ENCODE results near the gene SGCD. TPM values are rescaled to one million over a fixed set of nuclear protein-coding genes. Genes with fewer than 3 reads are reported as not detected.

The SGCD gene
- total and polyA plus RNA-seq, 2 of the 4 experiments (the other 2 are of a cell fraction) = 5.8 to 10.6 TPM

- intact Hi-C loops (cut with micrococcal nuclease) (no loop called here), dilution Hi-C loops (cut with HindIII; ENCODE audit: low sequenced_read_pairs, unreplicated experiment) (no loop called here), in situ Hi-C loops (cut with MboI; ENCODE audit: low sequenced_read_pairs) (no loop called here)
- 40% methylated on average over 1 of the region's 2 CpGs; no CpG with 5 or more reads in 1 of the 2 experiments for WGBS, 2 experiments (ENCODE audit: extremely low coverage in 2 of 2, insufficient read length in 1 of 2)
- no peak overlapping the region for H3K4me2 ChIP-seq (ENCODE audit: low read depth, low read length)
- CTCF ChIA-PET = no interaction called here
- no peak for TF ChIP-seq ELK1 (IDR thresholded peaks at IDR 0.05; ENCODE audit: borderline replicate concordance, low read depth, low read length)
- TF ChIP-seq CEBPB (IDR thresholded peaks at IDR 0.05; ENCODE audit: low read depth, low read length) = no peak
- TF ChIP-seq RFX5 (IDR thresholded peaks at IDR 0.05; ENCODE audit: low read depth, low read length) = no peak
- TF ChIP-seq RAD21 (IDR thresholded peaks at IDR 0.05; ENCODE audit: low read length) = no peak
- TF ChIP-seq MAZ (IDR thresholded peaks at IDR 0.05; ENCODE audit: borderline replicate concordance, low read depth, low read length) = no peak
- no peak for TF ChIP-seq CHD1 (IDR thresholded peaks at IDR 0.05; ENCODE audit: low read depth, low read length)
- TF ChIP-seq NFE2L2 (IDR thresholded peaks at IDR 0.05; ENCODE audit: low read depth, low read length) = no peak
- TF ChIP-seq FOS (IDR thresholded peaks at IDR 0.05; ENCODE audit: low read depth, low read length) = no peak
- TF ChIP-seq SMC3 (IDR thresholded peaks at IDR 0.05; ENCODE audit: low read depth, low read length) = no peak
- no peak for TF ChIP-seq BHLHE40 (IDR thresholded peaks at IDR 0.05; ENCODE audit: low read depth, low read length)
- TF ChIP-seq CTCF (conservative IDR thresholded peaks at IDR 0.05; ENCODE audit: low read depth, low read length) = no peak
- H2BK5ac ChIP-seq (ENCODE audit: low read depth, low read length, poor library complexity, severe bottlenecking) = no peak overlapping the region
- ATAC-seq (ENCODE audit: low read depth) = no peak
- no peak overlapping the region for H4K5ac ChIP-seq (ENCODE audit: low read depth, low read length)
- no peak overlapping the region for H3K23ac ChIP-seq (ENCODE audit: low read depth, low read length)
- no peak overlapping the region for H2BK20ac ChIP-seq (ENCODE audit: low read depth, low read length)
- no TSS peak for BruUV-seq (replicated peaks)
- H3K27ac ChIP-seq (ENCODE audit: insufficient read depth, low read length) = no peak overlapping the region
- POLR2A ChIA-PET (ENCODE audit: unreplicated experiment) = no interaction called here
- H3K56ac ChIP-seq (ENCODE audit: extremely low read depth, insufficient read depth, low read length) = no peak overlapping the region
- H3K4me3 ChIP-seq (ENCODE audit: insufficient read depth, low read depth, low read length) = no peak overlapping the region
- H3K9ac ChIP-seq (ENCODE audit: low read depth, low read length) = no peak overlapping the region
- no peaks in the 10 kb centered on the region for H3K4me1 ChIP-seq (ENCODE audit: control insufficient read depth, insufficient read depth, low read length)
- H2AK9ac ChIP-seq (replicated peaks; ENCODE audit: low read depth, low read length, poor library complexity) = no peak overlapping the region
- no peaks in the 10 kb centered on the region for H3K79me1 ChIP-seq (ENCODE audit: low read depth in 1 of 2, low read length in 2 of 2)
- H3K27me3 ChIP-seq (ENCODE audit: control insufficient read depth, insufficient read depth, low read length) = no peaks in the 10 kb centered on the region
- no peaks in the 10 kb centered on the region for H3K9me1 ChIP-seq (ENCODE audit: insufficient read depth, low read length)
- H3K36me3 ChIP-seq (ENCODE audit: control insufficient read depth, insufficient read depth, low read length) = no peaks in the 10 kb centered on the region
- no peak overlapping the region for H4K91ac ChIP-seq (ENCODE audit: insufficient read depth, low read depth, low read length)
- H3K9me3 ChIP-seq (ENCODE audit: control insufficient read depth, insufficient read depth, low read length) = no peaks in the 10 kb centered on the region
- no peak overlapping the region for H2BK15ac ChIP-seq (ENCODE audit: low read depth, low read length)
- H2BK120ac ChIP-seq (ENCODE audit: low read depth, low read length) = no peak overlapping the region
- H3K18ac ChIP-seq (ENCODE audit: low read depth, low read length) = no peak overlapping the region
- H2AK5ac ChIP-seq (ENCODE audit: low read depth, low read length) = no peak overlapping the region
- H3K14ac ChIP-seq (replicated peaks; ENCODE audit: low read depth, low read length) = no peak overlapping the region
- H2AFZ ChIP-seq (replicated peaks; ENCODE audit: low read length, poor library complexity) = no peak overlapping the region
- no peak for DNase-seq
- H4K20me1 ChIP-seq (ENCODE audit: insufficient read depth, low read length) = no peaks in the 10 kb centered on the region
- no peak overlapping the region for H3K4ac ChIP-seq (ENCODE audit: low read depth, low read length)
- H4K8ac ChIP-seq (ENCODE audit: low read depth in 2 of 2, low read length in 2 of 2) = no peak overlapping the region
Observed at GRCh38 chr5:156774273-156774672, 447.3 kb downstream of the SGCD start.

Data from IMR-90 (cell line).